ENCODE measurements around the gene TMEM168.

TMEM168 gene

GRCh38 chr7:112779667-112780066 lies 10.5 kb downstream of the TMEM168 start:
- H3K9me2 ChIP-seq (ENCODE audit: low read depth, low read length), result no peaks in the 10 kb centered on the region
- H3K27me3 ChIP-seq (ENCODE audit: insufficient read depth, low read length), result no peaks in the 10 kb centered on the region
- peaks cover 66% of the 10 kb centered on the region for H3K36me3 ChIP-seq (ENCODE audit: insufficient read depth, low read length)
- TF ChIP-seq CTCF (IDR thresholded peaks at IDR 0.05; ENCODE audit: low read length) (no peak), EZH2 (IDR thresholded peaks at IDR 0.05; ENCODE audit: borderline replicate concordance, low read length) (no peak)
- no peaks in the 10 kb centered on the region for H4K20me1 ChIP-seq (ENCODE audit: insufficient read depth, low read length)
- no peaks in the 10 kb centered on the region for H3F3A ChIP-seq (ENCODE audit: insufficient read depth, low read length)
- no peak overlapping the region for H2AFZ ChIP-seq (ENCODE audit: low read length)
- peaks cover 3% of the 10 kb centered on the region; the same call in 1 of the 2 replicates for H3K9me3 ChIP-seq (ENCODE audit: low read length)
- 0 out of 2 replicates have a peak, but pooled peaks cover 4% of the 10 kb centered on the region for H3K79me2 ChIP-seq (ENCODE audit: insufficient read depth, low read length)
- H3K4me3 ChIP-seq (ENCODE audit: low read depth, low read length, poor library complexity, severe bottlenecking), result no peak overlapping the region
- H3K27ac ChIP-seq (ENCODE audit: low read depth, low read length, poor library complexity, severe bottlenecking), result no peak overlapping the region
- no peak overlapping the region for H3K4me2 ChIP-seq (ENCODE audit: low read length)
- no peaks in the 10 kb centered on the region for H3K4me1 ChIP-seq (ENCODE audit: insufficient read depth, low read length, severe bottlenecking)
- H3K9ac ChIP-seq (ENCODE audit: low read length), result no peak overlapping the region

DNA sequence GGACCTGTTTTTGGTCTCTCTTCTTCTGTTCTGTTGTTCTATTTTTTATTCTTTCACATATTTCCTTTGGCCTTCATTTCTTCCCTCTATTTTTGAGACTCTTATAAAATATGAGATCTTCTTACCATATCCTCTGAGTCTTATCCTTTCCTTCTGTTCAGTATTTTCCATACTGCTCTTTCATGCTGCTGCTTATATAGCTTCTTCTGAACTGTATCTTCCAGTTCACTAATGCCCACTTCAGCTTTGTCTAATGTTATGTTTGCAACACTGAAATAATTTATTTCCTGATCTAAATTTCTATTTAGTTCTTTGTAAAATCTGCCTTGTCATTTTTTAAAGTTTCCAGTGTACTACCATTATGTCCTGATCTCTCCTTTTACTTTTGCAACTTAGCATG lies 12.8 kb downstream of the TMEM168 start:
- Histone ChIP-seq H4K20me1 (ENCODE audit: insufficient read depth, low read length) (no peaks in the 10 kb centered on the region), H3K4me1 (ENCODE audit: insufficient read depth, low read length, severe bottlenecking) (no peaks in the 10 kb centered on the region), H3K9ac (ENCODE audit: low read length) (no peak overlapping the region), H3K4me2 (ENCODE audit: low read length) (no peak overlapping the region), H3K27ac (ENCODE audit: low read depth, low read length, poor library complexity, severe bottlenecking) (no peak overlapping the region), H3F3A (ENCODE audit: insufficient read depth, low read length) (no peaks in the 10 kb centered on the region), H3K27me3 (ENCODE audit: insufficient read depth, low read length) (no peaks in the 10 kb centered on the region), H3K4me3 (ENCODE audit: low read depth, low read length, poor library complexity, severe bottlenecking) (no peak overlapping the region), H3K36me3 (ENCODE audit: insufficient read depth, low read length) (peaks cover 48% of the 10 kb centered on the region), H3K9me2 (ENCODE audit: low read depth, low read length) (no peaks in the 10 kb centered on the region), H2AFZ (ENCODE audit: low read length) (no peak overlapping the region), H3K79me2 (ENCODE audit: insufficient read depth, low read length) (0 out of 2 replicates have a peak, but pooled peaks cover 4% of the 10 kb centered on the region), H3K9me3 (ENCODE audit: low read length) (peaks cover 3% of the 10 kb centered on the region; the same call in 1 of the 2 replicates)
- TF ChIP-seq CTCF (IDR thresholded peaks at IDR 0.05; ENCODE audit: low read length), result no peak
- no peak for TF ChIP-seq EZH2 (IDR thresholded peaks at IDR 0.05; ENCODE audit: borderline replicate concordance, low read length)

- Histone ChIP-seq H3F3A (ENCODE audit: insufficient read depth, low read length) (no peaks in the 10 kb centered on the region), H3K9me2 (ENCODE audit: low read depth, low read length) (no peaks in the 10 kb centered on the region), H3K79me2 (ENCODE audit: insufficient read depth, low read length) (0 out of 2 replicates have a peak, but pooled peaks cover 4% of the 10 kb centered on the region), H3K4me1 (ENCODE audit: insufficient read depth, low read length, severe bottlenecking) (peaks cover 11% of the 10 kb centered on the region), H3K36me3 (ENCODE audit: insufficient read depth, low read length) (peaks cover 13% of the 10 kb centered on the region; the same call in 1 of the 2 replicates), H3K9me3 (ENCODE audit: low read length) (no peaks in the 10 kb centered on the region), H3K9ac (ENCODE audit: low read length) (no peak overlapping the region), H3K27ac (ENCODE audit: low read depth, low read length, poor library complexity, severe bottlenecking) (no peak overlapping the region), H3K27me3 (ENCODE audit: insufficient read depth, low read length) (no peaks in the 10 kb centered on the region), H3K4me3 (ENCODE audit: low read depth, low read length, poor library complexity, severe bottlenecking) (no peak overlapping the region), H4K20me1 (ENCODE audit: insufficient read depth, low read length) (no peaks in the 10 kb centered on the region), H3K4me2 (ENCODE audit: low read length) (no peak overlapping the region), H2AFZ (ENCODE audit: low read length) (no peak overlapping the region)
- TF ChIP-seq CTCF (IDR thresholded peaks at IDR 0.05; ENCODE audit: low read length) (no peak), EZH2 (IDR thresholded peaks at IDR 0.05; ENCODE audit: borderline replicate concordance, low read length) (no peak)
These were observed 19.0 kb downstream of the TMEM168 start for GRCh38 chr7:112771166-112771565.
